ENCODE data around the gene GAK. TPM values are rescaled to one million over a fixed set of nuclear protein-coding genes. Genes with fewer than 3 reads are reported as not detected.

The GAK gene
- total and polyA plus RNA-seq, 2 of the 13 experiments (the other 11 are each of a cell fraction or from before 2014, with no cell fraction given), result 17.5 to 44.3 TPM

DNA sequence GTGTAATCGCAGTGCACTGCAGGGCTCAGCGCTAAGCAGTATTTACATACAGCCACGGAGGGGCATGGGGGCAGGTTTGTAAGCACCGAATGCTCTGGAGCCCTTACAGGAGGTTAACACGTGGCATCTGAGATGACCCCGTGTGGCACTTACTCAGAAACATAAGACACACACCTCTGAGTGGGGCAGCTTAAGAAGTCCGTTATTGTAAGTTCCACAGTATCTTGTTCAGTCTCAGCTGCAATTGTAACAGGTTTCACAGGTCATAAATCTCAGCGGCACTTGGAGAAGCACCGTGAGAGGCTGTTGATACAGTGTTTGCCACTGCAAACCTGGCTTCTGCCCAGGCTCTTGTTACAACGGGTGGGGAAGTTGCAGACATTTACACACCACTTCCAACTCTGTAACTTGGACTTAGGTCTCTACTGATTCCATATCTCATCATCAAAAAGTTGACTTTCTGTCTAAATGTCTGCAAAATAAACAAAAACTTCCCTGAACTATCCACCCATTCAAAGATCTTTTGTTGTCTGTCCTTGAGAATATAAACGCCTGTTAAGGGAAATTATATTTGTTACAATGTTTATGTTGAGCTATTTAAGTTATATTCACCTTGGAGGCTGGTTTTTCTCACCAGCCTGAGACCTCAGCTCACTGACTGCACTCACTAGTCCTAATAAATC is 116.5 kb downstream of the GAK start (continued):
- TF ChIP-seq KDM5A (IDR thresholded peaks at IDR 0.05; ENCODE audit: borderline replicate concordance, low read length), result no peak
- TF ChIP-seq TARDBP (CRISPR knock-in tag; IDR thresholded peaks at IDR 0.05), result no peak
- no peak for TF ChIP-seq ZNF260 (CRISPR knock-in tag; IDR thresholded peaks at IDR 0.05; ENCODE audit: borderline replicate concordance, low read depth)
- TF ChIP-seq, protein P1, sequence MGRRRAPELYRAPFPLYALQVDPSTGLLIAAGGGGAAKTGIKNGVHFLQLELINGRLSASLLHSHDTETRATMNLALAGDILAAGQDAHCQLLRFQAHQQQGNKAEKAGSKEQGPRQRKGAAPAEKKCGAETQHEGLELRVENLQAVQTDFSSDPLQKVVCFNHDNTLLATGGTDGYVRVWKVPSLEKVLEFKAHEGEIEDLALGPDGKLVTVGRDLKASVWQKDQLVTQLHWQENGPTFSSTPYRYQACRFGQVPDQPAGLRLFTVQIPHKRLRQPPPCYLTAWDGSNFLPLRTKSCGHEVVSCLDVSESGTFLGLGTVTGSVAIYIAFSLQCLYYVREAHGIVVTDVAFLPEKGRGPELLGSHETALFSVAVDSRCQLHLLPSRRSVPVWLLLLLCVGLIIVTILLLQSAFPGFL (CRISPR knock-in tag; IDR thresholded peaks at IDR 0.05), result no peak
- TF ChIP-seq, protein P2, sequence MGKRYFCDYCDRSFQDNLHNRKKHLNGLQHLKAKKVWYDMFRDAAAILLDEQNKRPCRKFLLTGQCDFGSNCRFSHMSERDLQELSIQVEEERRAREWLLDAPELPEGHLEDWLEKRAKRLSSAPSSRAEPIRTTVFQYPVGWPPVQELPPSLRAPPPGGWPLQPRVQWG (CRISPR knock-in tag; IDR thresholded peaks at IDR 0.05; ENCODE audit: borderline replicate concordance, low read depth), result no peak
- TF ChIP-seq, protein P3, sequence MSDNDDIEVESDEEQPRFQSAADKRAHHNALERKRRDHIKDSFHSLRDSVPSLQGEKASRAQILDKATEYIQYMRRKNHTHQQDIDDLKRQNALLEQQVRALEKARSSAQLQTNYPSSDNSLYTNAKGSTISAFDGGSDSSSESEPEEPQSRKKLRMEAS (IDR thresholded peaks at IDR 0.05), result peak; percentile 49
- TF ChIP-seq, protein P4, sequence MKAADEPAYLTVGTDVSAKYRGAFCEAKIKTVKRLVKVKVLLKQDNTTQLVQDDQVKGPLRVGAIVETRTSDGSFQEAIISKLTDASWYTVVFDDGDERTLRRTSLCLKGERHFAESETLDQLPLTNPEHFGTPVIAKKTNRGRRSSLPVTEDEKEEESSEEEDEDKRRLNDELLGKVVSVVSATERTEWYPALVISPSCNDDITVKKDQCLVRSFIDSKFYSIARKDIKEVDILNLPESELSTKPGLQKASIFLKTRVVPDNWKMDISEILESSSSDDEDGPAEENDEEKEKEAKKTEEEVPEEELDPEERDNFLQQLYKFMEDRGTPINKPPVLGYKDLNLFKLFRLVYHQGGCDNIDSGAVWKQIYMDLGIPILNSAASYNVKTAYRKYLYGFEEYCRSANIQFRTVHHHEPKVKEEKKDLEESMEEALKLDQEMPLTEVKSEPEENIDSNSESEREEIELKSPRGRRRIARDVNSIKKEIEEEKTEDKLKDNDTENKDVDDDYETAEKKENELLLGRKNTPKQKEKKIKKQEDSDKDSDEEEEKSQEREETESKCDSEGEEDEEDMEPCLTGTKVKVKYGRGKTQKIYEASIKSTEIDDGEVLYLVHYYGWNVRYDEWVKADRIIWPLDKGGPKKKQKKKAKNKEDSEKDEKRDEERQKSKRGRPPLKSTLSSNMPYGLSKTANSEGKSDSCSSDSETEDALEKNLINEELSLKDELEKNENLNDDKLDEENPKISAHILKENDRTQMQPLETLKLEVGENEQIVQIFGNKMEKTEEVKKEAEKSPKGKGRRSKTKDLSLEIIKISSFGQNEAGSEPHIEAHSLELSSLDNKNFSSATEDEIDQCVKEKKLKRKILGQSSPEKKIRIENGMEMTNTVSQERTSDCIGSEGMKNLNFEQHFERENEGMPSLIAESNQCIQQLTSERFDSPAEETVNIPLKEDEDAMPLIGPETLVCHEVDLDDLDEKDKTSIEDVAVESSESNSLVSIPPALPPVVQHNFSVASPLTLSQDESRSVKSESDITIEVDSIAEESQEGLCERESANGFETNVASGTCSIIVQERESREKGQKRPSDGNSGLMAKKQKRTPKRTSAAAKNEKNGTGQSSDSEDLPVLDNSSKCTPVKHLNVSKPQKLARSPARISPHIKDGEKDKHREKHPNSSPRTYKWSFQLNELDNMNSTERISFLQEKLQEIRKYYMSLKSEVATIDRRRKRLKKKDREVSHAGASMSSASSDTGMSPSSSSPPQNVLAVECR (CRISPR knock-in tag; IDR thresholded peaks at IDR 0.05; ENCODE audit: borderline replicate concordance), result peak; percentile 53; the same call in 1 of the 2 replicates
- no peak for TF ChIP-seq DPF2 (CRISPR knock-in tag; IDR thresholded peaks at IDR 0.05; ENCODE audit: borderline replicate concordance, low read depth)
- TF ChIP-seq, protein P5, sequence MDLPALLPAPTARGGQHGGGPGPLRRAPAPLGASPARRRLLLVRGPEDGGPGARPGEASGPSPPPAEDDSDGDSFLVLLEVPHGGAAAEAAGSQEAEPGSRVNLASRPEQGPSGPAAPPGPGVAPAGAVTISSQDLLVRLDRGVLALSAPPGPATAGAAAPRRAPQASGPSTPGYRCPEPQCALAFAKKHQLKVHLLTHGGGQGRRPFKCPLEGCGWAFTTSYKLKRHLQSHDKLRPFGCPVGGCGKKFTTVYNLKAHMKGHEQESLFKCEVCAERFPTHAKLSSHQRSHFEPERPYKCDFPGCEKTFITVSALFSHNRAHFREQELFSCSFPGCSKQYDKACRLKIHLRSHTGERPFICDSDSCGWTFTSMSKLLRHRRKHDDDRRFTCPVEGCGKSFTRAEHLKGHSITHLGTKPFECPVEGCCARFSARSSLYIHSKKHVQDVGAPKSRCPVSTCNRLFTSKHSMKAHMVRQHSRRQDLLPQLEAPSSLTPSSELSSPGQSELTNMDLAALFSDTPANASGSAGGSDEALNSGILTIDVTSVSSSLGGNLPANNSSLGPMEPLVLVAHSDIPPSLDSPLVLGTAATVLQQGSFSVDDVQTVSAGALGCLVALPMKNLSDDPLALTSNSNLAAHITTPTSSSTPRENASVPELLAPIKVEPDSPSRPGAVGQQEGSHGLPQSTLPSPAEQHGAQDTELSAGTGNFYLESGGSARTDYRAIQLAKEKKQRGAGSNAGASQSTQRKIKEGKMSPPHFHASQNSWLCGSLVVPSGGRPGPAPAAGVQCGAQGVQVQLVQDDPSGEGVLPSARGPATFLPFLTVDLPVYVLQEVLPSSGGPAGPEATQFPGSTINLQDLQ (CRISPR knock-in tag; IDR thresholded peaks at IDR 0.05), result no peak
- TF ChIP-seq, protein P6, sequence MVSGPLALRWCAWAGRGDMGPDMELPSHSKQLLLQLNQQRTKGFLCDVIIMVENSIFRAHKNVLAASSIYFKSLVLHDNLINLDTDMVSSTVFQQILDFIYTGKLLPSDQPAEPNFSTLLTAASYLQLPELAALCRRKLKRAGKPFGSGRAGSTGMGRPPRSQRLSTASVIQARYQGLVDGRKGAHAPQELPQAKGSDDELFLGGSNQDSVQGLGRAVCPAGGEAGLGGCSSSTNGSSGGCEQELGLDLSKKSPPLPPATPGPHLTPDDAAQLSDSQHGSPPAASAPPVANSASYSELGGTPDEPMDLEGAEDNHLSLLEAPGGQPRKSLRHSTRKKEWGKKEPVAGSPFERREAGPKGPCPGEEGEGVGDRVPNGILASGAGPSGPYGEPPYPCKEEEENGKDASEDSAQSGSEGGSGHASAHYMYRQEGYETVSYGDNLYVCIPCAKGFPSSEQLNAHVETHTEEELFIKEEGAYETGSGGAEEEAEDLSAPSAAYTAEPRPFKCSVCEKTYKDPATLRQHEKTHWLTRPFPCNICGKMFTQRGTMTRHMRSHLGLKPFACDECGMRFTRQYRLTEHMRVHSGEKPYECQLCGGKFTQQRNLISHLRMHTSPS (CRISPR knock-in tag; IDR thresholded peaks at IDR 0.05; ENCODE audit: low read depth), result peak; percentile 31; the same call in 1 of the 2 replicates
- peak; percentile 86; the same call in 1 of the 2 replicates for TF ChIP-seq SIX1 (CRISPR knock-in tag; IDR thresholded peaks at IDR 0.05; ENCODE audit: borderline replicate concordance)
- no peak for TF ChIP-seq ZFP90 (CRISPR knock-in tag; IDR thresholded peaks at IDR 0.05; ENCODE audit: borderline replicate concordance)
- TF ChIP-seq ZBTB1 (CRISPR knock-in tag; IDR thresholded peaks at IDR 0.05; ENCODE audit: borderline replicate concordance), result no peak
